GM12878 (cell line): Measurements from ENCODE around the gene OPA1. TPM values are rescaled to one million over a fixed set of nuclear protein-coding genes. Genes with fewer than 3 reads are reported as not detected.

Experiments
- ATAC-seq: fragments of 200-7000 bp; cut with Tn5 transposase; 3 replicates; pipeline ENCODE4 v1.9.1; 2020; ENCODE audit warnings: mild to moderate bottlenecking, moderate library complexity
- BruUV-seq: library from RNA; stranded (reverse); fragments of 400-500 nt; replicated peaks from 2 replicates; lab custom pipeline; 2021; lab: Mats Ljungman, UMichigan
- CTCF ChIA-PET: fragments of 300-600 bp; sonication (Branson Sonifier 250); formaldehyde crosslinking; extraction: SDS; loops from one replicate; lab custom pipeline; 2021; ENCODE audit warnings: inconsistent platforms; lab: Yijun Ruan, JAX
- POLR2A ChIA-PET: fragments of 350-600 bp; formaldehyde crosslinking; extraction: SDS; loops from one replicate; lab custom pipeline; 2021; ENCODE audit warnings: inconsistent platforms; lab: Charles Lee
- RAD21 ChIA-PET: fragments of 300-600 bp; sonication (Branson Sonifier 250); formaldehyde crosslinking; loops from one replicate; lab custom pipeline; 2023; ENCODE audit warnings: antibody characterized with exemption; ENCODE audit not compliant: unreplicated experiment; lab: Charles Lee
- SMC1A ChIA-PET: fragments of 300-600 bp; sonication (Branson Sonifier 250); formaldehyde crosslinking; loops from one replicate; lab custom pipeline; 2023; ENCODE audit not compliant: unreplicated experiment, uncharacterized antibody; lab: Charles Lee
- DNase-seq: peaks from one replicate; pipeline ENCODE4 v3.0.0-alpha.2; 2011; ENCODE audit warnings: low read depth, low spot score
- FAIRE-seq: peaks from 3 replicates; lab custom pipeline; 2011; peaks lifted over from hg19 to GRCh38; lab: Jason Lieb, UNC
- H2AFZ ChIP-seq: 2 replicates; pipeline ENCODE4 v1.6.0; 2011; ENCODE audit warnings: low read depth, low read length, control low read depth; ENCODE audit not compliant: control insufficient read depth
- H3K27ac ChIP-seq: 2 replicates; pipeline ENCODE4 v1.5.1; 2011; ENCODE audit warnings: control low read depth; ENCODE audit not compliant: control insufficient read depth, insufficient read depth
- H3K27me3 ChIP-seq, 2 experiments: replicated peaks in 1 of 2; 2 replicates each; pipeline versions ENCODE4 v1.6.0 to v1.6.1; 2011; ENCODE audit warnings: low read length in 1 of 2; ENCODE audit not compliant: control insufficient read depth in 2 of 2, insufficient read depth in 2 of 2
- H3K36me3 ChIP-seq, 2 experiments: 2 replicates each; pipeline ENCODE4 v1.5.1; 2011; ENCODE audit warnings: low read length in 1 of 2; ENCODE audit not compliant: control insufficient read depth in 2 of 2, insufficient read depth in 2 of 2
- H3K4me1 ChIP-seq: 2 replicates; pipeline ENCODE4 v1.6.1; 2011; ENCODE audit warnings: mild to moderate bottlenecking, low read length, moderate library complexity, mixed read lengths; ENCODE audit not compliant: control insufficient read depth, insufficient read depth
- H3K4me2 ChIP-seq: 2 replicates; pipeline ENCODE4 v1.6.0; 2011; ENCODE audit warnings: control low read depth; ENCODE audit not compliant: control insufficient read depth, insufficient read depth
- H3K4me3 ChIP-seq: fragments of 200-600 bp; sonication (generic); 2 replicates; pipeline ENCODE4 v1.5.1; 2016
- H3K79me2 ChIP-seq: 2 replicates; pipeline ENCODE4 v1.6.0; 2011; ENCODE audit warnings: low read length; ENCODE audit not compliant: control insufficient read depth, insufficient read depth
- H3K9ac ChIP-seq: 2 replicates; pipeline ENCODE4 v1.8.0; 2011; ENCODE audit warnings: low read length, control low read depth, mixed read lengths; ENCODE audit not compliant: control insufficient read depth, insufficient read depth
- H3K9me3 ChIP-seq: replicated peaks from 3 replicates; pipeline ENCODE4 v1.5.1; 2011; ENCODE audit warnings: mild to moderate bottlenecking, low read length; ENCODE audit not compliant: control insufficient read depth, insufficient read depth
- H4K20me1 ChIP-seq: 2 replicates; pipeline ENCODE4 v1.6.0; 2011; ENCODE audit not compliant: control insufficient read depth, insufficient read depth
- IRF5 ChIP-seq: fragments of 450-650 bp; IDR thresholded peaks from 2 replicates; pipeline ENCODE4 v1.6.1; 2017; ENCODE audit warnings: borderline replicate concordance
- POLR2AphosphoS5 ChIP-seq: IDR thresholded peaks from 2 replicates; pipeline ENCODE4 v1.6.1; 2011; ENCODE audit warnings: mild to moderate bottlenecking, low read length, inconsistent platforms
- SIN3A ChIP-seq: IDR thresholded peaks from 2 replicates; pipeline ENCODE4 v1.6.1; 2012; ENCODE audit warnings: low read depth, low read length, improper control_type of control experiment
- WGBS: methylation state at CpG from one replicate; pipeline ENCODE4 v1.1.6; 2016; ENCODE audit warnings: low lambda C conversion rate; ENCODE audit not compliant: insufficient replicate concordance, insufficient coverage; ENCODE audit errors: missing lambda C conversion rate; 5-methylcytosine and 5-hydroxymethylcytosine counted together
- in situ Hi-C: fragments of 300-500 bp; cut with MboI; formaldehyde crosslinking; loops from 9 replicates; pipeline ENCODE4 v1.14.3; 2018; ENCODE audit warnings: mixed read lengths
- intact Hi-C: fragments of 100-400 bp; cut with micrococcal nuclease; formaldehyde crosslinking; loops from one replicate; pipeline ENCODE4 v1.14.2; 2022; ENCODE audit not compliant: unreplicated experiment
- polyA plus RNA-seq, 11 experiments: library from polyadenylated mRNA; depleted of rRNA in 4 of 11; unstranded in 6 of 11; stranded (reverse) in 5 of 11; fragments of >200 nt; fragmentation: Nextera tagmentation in 4 of 11; fragmentation: Illumina TruSeq in 1 of 11; extraction: Ambion mirVana in 4 of 11; extraction: Trizol in 1 of 11; gene quantifications; 1 replicate in 1 of 11; 2 replicates in 10 of 11; pipeline versions ENCODE4 v1.2.1 to v1.2.3, GENCODE V29; 2011 to 2016; ENCODE audit warnings: inconsistent platforms in 2 of 11, missing spikeins in 2 of 11, low read depth in 1 of 11
- total RNA-seq, 4 experiments: library from RNA; depleted of rRNA in 3 of 4; stranded (reverse); fragments of >200 nt in 3 of 4; fragmentation: Illumina TruSeq in 1 of 4; extraction: Trizol in 1 of 4; gene quantifications; 2 replicates each; pipeline versions ENCODE4 v1.2.1 to v1.2.3, GENCODE V29; 2013 to 2021
- TF ChIP-seq, protein P1 (sequence below): IDR thresholded peaks from 2 replicates; pipeline ENCODE4 v1.6.1; 2011; ENCODE audit warnings: borderline replicate concordance, low read depth, mild to moderate bottlenecking, moderate library complexity, low read length; ENCODE audit not compliant: insufficient read depth, poor library complexity, severe bottlenecking

Gene OPA1
- total and polyA plus RNA-seq, 10 of the 15 experiments (the other 5 are each of a cell fraction or from before 2014, with no cell fraction given) = 14.7 to 108 (median 59.3) TPM

- no peak for TF ChIP-seq SIN3A
These were observed 32.9 kb upstream of the OPA1 start (continued) for GRCh38 chr3:193560091-193560490.

- WGBS = 41% methylated on average over 4 of the region's 4 CpGs
- CTCF ChIA-PET = interaction anchor here (2.6 kb wide), 1 partner anchor 12 kb away, joined by 10 read pairs; no protein-coding TSS in a partner anchor
These were observed 32.1 kb upstream of the OPA1 start for GRCh38 chr3:193560870-193561269.

More at GRCh38 chr3:193560870-193561269, 32.1 kb upstream of the OPA1 start:
- RAD21 ChIA-PET = no interaction called here
- intact Hi-C loops (no loop called here), in situ Hi-C loops (no loop called here)
- H3K27me3 ChIP-seq = no peaks in the 10 kb centered on the region
- H3K9me3 ChIP-seq = no peaks in the 10 kb centered on the region
- SMC1A ChIA-PET = interaction anchor here (1.0 kb wide), 1 partner anchor 12 kb away, joined by 4 read pairs; no protein-coding TSS in a partner anchor
- no peak for DNase-seq
- TF ChIP-seq, protein P1, sequence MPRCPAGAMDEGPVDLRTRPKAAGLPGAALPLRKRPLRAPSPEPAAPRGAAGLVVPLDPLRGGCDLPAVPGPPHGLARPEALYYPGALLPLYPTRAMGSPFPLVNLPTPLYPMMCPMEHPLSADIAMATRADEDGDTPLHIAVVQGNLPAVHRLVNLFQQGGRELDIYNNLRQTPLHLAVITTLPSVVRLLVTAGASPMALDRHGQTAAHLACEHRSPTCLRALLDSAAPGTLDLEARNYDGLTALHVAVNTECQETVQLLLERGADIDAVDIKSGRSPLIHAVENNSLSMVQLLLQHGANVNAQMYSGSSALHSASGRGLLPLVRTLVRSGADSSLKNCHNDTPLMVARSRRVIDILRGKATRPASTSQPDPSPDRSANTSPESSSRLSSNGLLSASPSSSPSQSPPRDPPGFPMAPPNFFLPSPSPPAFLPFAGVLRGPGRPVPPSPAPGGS = no peak
- TF ChIP-seq POLR2AphosphoS5 (no peak), IRF5 (no peak)
- POLR2A ChIA-PET = no interaction called here
- no peak overlapping the region for H2AFZ ChIP-seq
- H3K27ac ChIP-seq = no peak overlapping the region
- H3K36me3 ChIP-seq = no peaks in the 10 kb centered on the region
- H3K4me3 ChIP-seq = no peak overlapping the region
- H3K4me2 ChIP-seq = no peak overlapping the region
- no TSS peak for BruUV-seq
- H3K4me1 ChIP-seq = no peaks in the 10 kb centered on the region
- no peak for FAIRE-seq
- H3K9ac ChIP-seq = no peak overlapping the region
- H4K20me1 ChIP-seq = no peaks in the 10 kb centered on the region
- no peak for ATAC-seq
- no peaks in the 10 kb centered on the region for H3K79me2 ChIP-seq
